ENCODE measurements around the gene MYO3B.

- TF ChIP-seq POLR2A (IDR thresholded peaks at IDR 0.05), result no peak
- TF ChIP-seq CTCF (IDR thresholded peaks at IDR 0.05), result no peak
Observed at GRCh38 chr2:170675701-170676100, 497.8 kb downstream of the MYO3B start.

All from uterus (tissue), 2 donors.